SK-N-DZ (cell line): ENCODE results near the gene ODR4. TPM values are rescaled to one million over a fixed set of nuclear protein-coding genes. Genes with fewer than 3 reads are reported as not detected.
"Not testable (repeated sequence)": the region's sequence is repeated elsewhere in the genome, so short reads cannot be mapped to it uniquely, and the experiment has no call there.

ENCODE experiments used
- DNase-seq: peaks from one replicate; pipeline ENCODE4 v3.0.0-alpha.2; 2015; ENCODE audit warnings: low spot score
- polyA plus RNA-seq, 2 experiments: library from polyadenylated mRNA; depleted of rRNA; stranded (reverse); fragments of >200 nt; gene quantifications; 2 replicates each; pipeline ENCODE4 v1.2.3, GENCODE V29; 2014

The ODR4 gene
- 16.6 and 19.1 TPM in 2 replicates for polyA plus RNA-seq (2014; cell fraction: cytosol; rRNA removed)
- 26.0 and 35.3 TPM in 2 replicates for polyA plus RNA-seq (2014; cell fraction: nucleus; rRNA removed)

GRCh38 chr1:186375152-186375928 is at the start of gene ODR4, which contains the start of gene TPR:
TSS of gene ODR4 (plus strand) at chr1:186375838. CDS start at chr1:186379786, 3,948 bp downstream.
TSS of gene TPR (minus strand) at chr1:186375253. CDS start at chr1:186375028, 225 bp downstream.
- peak; percentile 99 for DNase-seq

GRCh38 chr1:186326009-186326408 is 49.6 kb upstream of the ODR4 start:
- DNase-seq = no peak

GRCh38 chr1:186327331-186327730 is 48.3 kb upstream of the ODR4 start:
- no peak for DNase-seq

- no peak for DNase-seq
Measured at GRCh38 chr1:186330758-186331157, 44.9 kb upstream of the ODR4 start.

- no peak for DNase-seq
Measured at GRCh38 chr1:186337554-186337953, 38.1 kb upstream of the ODR4 start.

GRCh38 chr1:186340772-186341171 is 34.9 kb upstream of the ODR4 start:
- no peak for DNase-seq

GRCh38 chr1:186347837-186348691 is 27.6 kb upstream of the ODR4 start:
- peak; percentile 60 for DNase-seq

GRCh38 chr1:186374303-186375151 is 1.1 kb upstream of the ODR4 start:
- DNase-seq = peak; percentile 48

GRCh38 chr1:186375929-186376319 is 286 bp downstream of the ODR4 start:
- DNase-seq = no peak

- no peak for DNase-seq
Measured at GRCh38 chr1:186386725-186387383, 11.2 kb downstream of the ODR4 start.

GRCh38 chr1:186390925-186391324 is 15.3 kb downstream of the ODR4 start:
- DNase-seq = no peak

GRCh38 chr1:186391841-186392240 is 16.2 kb downstream of the ODR4 start:
- no peak for DNase-seq

GRCh38 chr1:186392711-186393110 is 17.1 kb downstream of the ODR4 start:
- DNase-seq = not testable (repeated sequence)

GRCh38 chr1:186401446-186401845 is 25.8 kb downstream of the ODR4 start:
- DNase-seq = not testable (repeated sequence)

GRCh38 chr1:186403632-186404031 is 28.0 kb downstream of the ODR4 start:
- no peak for DNase-seq

- DNase-seq = peak; percentile 29
Measured at GRCh38 chr1:186404454-186405051, 28.9 kb downstream of the ODR4 start.

GRCh38 chr1:186409091-186409490 is 33.5 kb downstream of the ODR4 start:
- DNase-seq = no peak

- DNase-seq = no peak
Measured at GRCh38 chr1:186413319-186413718, 37.7 kb downstream of the ODR4 start.

- DNase-seq = no peak
Measured at GRCh38 chr1:186418503-186418902, 42.9 kb downstream of the ODR4 start.

GRCh38 chr1:186420311-186420710 is 44.7 kb downstream of the ODR4 start:
- no peak for DNase-seq
